ENCODE results near the gene CNPY1. TPM values are rescaled to one million over a fixed set of nuclear protein-coding genes. Genes with fewer than 3 reads are reported as not detected.
"Not testable (repeated sequence)": the region's sequence is repeated elsewhere in the genome, so short reads cannot be mapped to it uniquely, and the experiment has no call there.

CNPY1 gene
- total RNA-seq, 1 donor from 2014 or later, result not detected

DNA sequence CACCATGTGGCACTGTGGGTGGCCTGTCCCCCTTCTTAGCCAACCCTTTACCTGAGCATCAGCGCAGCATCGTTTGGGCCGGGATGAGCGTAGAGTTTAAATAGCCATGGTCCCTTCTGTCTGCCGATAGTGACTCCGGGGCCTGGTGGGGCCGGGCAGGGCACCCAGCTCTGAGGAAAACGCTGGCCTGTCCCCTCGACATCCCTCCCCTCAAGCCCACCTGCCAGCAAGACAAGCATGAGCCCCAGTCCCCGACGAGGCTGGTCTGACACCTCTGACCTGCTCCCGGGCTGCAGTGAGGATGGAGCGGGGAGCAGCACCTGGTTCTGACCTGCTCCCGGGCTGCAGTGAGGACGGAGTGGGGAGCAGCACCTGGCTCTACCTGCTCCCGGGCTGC lies 31.1 kb upstream of the CNPY1 start:
- no peak for DNase-seq

DNA sequence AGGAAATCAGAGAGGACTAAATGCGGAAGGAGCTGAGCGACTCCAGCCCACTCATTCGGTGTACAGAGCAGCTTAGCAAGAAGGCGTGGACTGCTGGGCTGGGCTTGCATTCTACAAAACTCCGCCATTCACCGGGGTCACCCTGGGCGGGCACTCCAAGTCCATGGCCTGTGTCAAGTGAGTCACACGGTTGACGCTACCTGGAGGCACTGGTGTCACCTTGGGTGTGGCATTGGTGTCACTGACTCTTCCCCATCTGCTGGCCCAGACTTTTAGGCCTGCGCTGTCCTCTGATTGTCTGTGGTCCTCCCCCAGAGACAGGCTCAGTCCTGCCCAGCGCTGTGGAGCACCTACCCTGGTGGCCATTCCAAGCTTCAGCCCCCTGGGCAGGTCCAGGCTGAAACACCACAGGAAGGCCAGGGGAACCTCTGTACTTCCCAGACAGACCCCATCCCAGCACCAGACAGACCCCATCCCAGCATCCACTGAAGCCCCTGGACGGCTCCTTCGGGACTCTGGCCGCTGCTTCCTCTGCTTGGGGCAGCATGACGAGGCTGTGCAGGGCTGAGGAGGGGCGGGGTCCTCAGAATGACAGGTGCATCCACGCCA lies 30.6 kb upstream of the CNPY1 start:
- no peak for DNase-seq

DNA sequence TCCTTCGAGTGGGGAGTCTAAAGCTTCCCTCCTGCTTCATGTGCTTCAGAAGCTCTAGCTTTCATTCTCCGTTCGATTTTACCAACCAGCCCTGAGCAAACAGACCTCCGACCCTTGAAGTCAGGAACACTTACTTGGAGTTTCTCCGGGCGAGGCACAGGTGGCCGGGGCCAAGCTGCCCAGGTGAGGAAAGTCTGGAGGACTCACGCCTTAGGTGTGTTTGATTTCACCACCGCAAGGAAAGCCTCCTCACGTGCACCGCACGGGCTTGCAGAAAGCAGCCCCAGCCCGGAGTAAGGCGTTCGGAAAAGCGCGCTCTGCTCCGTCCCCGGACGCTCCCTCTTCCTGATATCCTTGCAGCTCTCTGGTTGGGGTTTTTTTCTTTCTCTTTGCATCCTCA lies 30.1 kb upstream of the CNPY1 start:
- DNase-seq, result no peak

DNA sequence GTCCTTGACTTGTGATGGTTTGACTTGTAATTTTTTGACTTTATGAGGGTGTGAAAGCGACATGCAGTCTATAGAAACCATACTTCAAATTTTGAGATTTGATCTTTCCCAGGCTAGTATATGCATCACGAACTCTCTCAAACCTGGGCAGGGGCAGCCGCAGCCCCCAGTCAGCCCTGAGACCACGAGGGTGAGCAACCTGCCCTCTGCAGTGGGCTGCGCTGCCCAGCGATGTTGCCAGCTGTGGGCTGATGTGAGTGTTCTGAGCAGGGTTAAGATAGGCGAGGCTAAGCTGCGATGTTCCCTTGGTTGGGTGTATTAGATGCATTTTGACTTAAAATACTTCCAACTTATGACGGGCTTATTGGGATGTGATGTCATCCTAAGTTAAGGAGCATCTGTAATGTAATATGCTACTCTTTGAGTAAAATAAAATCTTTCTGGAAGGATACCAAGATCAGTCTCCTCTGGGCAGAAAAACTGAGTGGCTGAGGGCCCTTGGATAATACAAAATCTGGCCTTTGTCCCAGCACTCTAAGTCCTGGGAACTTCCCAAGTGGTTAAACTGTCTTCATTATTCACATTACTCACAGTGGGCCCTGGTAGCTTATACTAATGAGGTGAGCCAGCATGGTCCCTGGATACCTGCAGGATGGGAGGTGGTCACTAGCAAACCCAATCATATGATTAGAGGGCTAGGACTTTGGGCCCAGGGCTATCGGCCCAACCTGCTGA lies 28.4 kb upstream of the CNPY1 start:
- no peak for DNase-seq

DNA sequence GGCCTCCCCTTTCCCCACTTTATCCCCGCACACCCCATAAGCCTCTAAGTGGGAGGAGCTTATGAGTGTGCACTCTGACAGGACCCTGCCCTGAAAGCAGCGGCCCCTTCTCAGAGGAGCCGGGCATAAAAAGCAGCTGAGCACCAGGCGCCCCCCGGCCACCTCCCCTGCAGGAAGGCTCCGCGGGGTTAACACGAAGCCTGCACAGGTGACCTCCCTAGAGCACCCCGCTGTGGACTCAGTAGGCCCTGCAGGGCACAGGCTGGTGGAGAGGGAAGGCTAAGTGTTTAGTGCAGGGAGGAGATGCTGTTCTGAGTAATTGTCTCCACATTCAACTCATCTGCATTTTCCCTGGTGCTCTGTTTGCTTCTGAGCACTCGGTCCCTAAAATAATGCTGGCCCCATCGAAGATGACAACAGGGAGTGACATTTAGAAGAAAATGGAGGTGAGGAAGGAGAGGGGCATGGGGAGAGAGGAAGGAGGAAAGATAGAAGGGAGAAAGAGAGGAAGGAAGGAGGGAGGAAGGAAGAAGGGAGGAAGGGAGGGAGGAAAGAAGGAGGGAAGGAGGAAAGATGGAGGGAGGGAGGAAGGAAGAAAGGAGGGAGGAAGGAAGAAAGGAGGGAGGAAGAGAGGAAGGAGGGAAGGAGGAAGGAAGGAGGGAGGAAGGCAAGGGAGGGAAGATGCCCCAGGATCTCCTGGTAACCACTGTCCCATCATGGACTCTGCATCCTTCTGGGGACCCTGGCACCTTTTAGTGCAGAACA lies 25.4 kb upstream of the CNPY1 start:
- no peak for DNase-seq

DNA sequence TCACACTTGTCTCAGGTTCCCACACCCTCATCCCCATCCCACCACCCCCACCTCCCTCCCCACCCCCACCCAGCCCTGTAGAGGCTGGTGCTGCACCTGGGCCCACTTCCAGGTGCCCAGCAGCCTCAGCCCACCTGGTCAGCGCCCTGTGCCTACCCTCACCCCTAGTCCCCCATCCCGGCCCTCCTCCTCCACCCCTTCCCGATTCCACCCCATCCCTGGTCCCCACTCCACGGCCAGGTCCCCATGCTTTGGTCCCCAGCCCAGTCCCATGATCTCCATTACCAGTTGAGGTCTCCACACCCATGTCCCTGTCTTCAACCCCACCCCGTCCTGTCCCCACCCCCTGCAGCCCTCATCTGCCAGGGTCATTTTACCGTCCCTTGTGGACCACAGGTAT lies 24.6 kb upstream of the CNPY1 start:
- DNase-seq, result no peak

DNA sequence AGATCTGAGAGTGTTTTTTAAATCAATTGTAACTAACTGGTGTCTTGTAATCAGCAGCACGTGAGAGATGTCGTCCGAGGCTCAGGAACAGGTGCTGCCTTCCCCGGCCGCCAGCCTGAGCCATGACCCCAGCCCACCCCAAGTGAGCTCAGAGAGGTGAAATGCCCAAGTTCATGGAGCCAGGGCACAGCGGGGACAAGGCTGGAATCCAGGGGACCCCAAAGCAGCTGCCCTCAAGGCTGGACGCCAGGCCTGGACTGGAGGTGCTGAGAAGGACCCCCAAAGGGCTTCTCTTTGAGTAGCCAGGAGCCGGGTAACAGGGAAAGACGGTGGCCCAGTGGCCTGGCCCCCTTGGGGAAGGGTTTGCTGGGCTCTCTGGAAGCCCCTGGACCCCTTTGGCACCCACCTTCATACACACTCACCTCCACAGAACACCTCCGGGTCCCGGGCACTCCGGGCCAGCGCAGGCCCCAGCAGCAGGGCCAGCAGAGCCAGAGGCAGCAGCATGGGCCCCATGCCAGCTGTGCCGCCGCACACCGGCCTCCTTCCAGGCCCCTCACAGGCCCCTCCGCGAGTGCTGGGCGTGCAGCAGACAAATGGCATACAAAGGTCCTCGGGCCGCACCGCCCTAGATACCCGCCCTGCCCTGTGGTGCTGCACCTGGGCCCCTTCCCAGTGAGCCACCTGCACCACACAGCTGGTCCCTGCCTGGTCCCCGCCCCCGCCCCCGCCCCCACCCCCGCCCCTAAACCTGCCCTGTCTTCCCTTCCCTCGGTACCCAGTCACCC lies 24.0 kb upstream of the CNPY1 start:
- no peak for DNase-seq

DNA sequence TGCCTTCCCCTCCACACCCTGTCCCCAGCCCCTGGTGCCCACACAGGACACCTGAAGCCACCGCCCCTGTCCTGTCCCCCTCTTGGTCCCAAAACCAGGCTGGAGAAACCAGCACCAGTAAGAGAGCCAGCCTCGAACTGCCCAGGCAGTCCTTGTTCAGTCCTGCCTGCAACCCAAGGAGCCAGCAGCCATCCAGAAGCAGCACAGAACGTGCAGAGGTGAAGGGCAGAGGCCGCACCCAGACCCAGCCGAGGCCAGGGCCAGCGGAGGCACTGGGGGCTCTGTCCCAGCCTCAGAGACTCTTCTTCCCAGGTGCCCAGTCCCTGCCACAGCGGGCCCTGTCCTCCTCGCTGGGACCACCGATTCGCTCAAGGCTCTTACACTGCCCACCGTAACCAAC lies 23.3 kb upstream of the CNPY1 start:
- DNase-seq, result no peak

DNA sequence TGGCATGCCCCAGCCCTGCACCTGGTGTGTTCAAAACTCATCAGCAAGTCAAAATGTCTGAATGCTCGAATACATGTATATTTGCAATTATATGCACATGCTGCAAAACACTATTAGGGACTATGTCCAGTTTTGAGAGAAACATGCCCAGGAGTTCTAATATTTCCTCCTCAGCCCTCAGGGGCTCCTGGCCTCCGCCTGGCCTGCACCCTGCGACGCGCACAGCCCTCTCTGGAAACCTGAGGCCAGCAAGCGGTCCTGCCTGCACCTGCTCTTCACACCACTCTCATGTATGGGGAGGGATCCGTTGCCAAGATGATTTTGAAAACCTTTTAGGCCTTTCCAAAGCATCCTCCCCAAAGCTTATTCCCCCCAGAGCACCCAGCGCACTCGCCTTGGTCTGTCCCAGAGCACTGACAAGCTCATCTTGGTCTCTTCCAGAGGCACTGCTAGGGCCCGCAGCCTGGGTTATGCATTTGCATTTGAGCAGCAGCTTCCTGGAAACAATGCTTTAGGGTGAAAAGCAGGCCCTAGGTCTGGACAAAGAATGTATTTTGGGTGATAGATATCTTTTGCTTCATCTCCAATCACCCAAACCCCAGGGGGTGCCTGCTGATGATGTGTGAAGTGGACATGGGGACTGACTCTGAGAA lies 22.6 kb upstream of the CNPY1 start:
- no peak for DNase-seq

DNA sequence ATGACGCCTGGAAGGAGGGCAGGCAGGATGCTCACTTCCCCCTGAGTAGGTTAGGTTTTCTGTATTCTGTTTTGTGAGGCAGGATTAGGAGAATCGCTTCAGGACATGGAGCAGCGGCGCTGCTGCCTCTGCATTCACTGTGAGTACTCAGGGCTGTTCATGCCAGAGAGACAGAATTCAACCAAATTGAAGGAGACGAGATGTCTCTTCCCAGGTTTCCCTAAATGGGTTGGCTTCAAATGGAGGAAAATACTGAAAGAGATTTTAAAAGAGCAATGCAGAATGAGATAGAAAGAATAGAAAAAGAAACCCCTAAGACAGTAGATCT lies 21.9 kb upstream of the CNPY1 start:
- DNase-seq, result no peak

DNA sequence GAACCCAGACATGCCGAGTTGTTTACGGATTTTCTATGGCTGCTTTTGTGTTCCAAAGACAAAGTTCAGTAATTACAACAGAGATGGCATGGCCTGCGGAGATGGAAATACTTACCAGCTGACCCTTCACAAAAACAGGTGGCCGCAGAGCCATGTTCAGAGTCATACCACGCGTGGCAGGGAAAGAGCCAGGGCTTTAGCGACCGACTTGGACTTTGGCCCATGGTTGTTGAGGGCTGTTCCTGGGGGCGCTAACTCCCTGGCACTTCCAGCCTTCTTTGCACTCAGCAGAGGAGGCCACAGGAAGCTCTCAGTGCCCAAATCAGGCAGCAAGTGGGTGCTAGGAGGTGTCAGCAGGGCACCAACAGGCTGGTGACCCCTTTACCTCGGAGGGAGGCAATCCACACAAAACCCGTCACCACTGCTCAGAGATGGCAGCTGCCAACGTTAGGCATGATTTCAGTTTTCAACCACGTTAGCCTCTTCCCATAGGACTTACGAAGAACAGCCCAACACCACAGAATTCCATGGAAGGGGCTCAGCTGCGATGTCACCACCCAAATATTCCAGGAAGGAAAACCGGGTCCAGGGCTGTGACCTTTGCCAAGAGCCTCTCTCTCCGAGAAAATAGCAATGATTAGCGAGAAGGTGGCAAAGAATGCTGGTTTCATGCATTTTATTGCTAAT lies 21.4 kb upstream of the CNPY1 start:
- no peak for DNase-seq

DNA sequence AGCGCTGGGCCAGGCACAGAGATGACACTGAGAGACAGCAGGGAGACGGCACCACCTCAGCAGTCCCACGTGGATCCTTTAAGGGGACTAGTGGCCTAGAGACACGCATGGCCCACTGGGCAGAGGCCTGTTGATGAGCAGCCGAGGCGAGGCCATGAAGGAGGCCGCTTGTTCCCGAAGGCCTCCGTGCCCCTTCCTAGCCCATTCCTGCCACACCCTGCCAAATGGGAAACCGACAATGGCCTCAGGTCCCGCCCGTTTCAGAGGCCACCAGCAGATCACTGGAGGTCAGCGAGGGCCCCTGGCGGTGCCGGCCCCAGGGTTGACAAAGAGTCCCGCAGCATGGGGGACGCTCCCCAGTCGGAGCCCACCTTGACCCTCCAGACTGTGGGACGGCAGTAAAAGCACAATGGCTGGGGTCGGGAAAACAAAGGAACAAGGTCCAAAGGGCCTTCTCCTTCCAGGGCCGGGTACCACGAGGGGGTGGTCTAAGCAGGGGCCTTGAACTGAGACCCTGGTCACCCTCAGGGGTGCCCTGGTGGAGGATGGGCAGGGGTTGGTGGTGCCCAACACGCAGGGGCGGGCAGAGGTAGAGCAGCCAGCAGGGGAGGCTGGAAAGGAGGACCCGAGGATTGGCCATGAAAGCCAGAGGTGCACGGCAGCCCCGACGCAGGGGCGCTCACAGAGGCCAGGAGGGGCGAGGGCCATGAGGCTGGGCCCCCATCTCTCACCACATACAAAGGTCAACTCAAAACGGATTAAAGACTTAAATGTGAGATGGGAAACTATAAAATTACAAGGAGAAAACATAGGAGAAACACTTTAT lies 19.9 kb upstream of the CNPY1 start:
- DNase-seq, result no peak

DNA sequence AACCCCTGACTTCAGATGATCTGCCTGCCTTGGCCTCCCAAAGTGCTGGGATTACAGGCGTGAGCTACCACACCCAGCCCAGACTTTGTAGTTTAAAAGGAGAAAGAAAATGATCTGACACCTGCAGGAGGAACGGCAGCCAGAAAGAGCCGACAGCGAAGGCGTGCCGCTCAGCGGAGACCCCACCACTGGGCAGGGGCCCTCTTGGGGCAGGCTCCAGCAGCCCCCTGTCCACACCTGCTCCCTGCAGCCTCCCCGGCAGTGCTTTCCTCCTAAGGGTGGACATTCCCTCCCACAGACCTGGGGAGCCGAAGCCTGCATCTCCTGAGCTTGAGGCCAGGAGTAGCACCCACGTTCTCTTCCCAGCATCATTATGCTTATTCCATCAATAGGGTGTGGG lies 19.2 kb upstream of the CNPY1 start:
- no peak for DNase-seq

DNA sequence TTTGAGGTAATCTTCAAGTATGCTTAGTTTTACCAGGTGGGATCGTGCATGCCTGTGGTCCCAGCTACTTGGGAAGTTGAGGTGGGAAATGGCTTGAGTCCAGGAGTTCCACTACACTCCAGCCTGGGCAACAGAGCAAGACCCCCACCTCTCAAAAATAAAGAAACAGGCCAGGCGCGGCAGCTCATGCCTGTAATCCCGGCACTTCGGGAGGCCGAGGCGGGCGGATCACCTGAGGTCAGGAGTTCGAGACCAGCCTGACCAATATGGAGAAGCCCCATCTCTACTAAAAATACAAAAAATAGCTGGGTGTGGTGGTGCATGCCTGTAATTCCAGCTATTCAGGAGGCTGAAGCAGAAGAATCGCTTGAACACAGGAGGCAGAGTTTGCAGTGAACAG lies 16.6 kb upstream of the CNPY1 start:
- DNase-seq, result not testable (repeated sequence)

DNA sequence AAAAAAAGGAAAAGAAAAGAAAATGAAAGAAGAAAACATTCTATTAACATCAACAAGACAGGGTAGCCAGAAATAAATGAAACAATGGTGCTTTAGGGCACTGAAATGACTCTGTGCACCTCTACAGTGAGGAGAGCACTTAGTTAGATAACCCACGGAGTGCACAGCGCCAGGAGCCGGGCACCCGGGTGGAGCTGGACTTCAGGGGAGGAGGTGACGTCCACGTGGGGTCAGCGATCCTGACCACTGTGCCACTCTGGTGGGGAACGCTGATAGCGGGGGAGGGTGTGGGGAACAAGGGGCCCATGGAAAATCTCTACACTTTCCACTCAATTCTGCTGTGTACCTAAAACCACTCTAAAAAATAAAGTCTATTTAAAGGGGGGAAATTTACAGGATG lies 15.7 kb upstream of the CNPY1 start:
- no peak for DNase-seq

DNA sequence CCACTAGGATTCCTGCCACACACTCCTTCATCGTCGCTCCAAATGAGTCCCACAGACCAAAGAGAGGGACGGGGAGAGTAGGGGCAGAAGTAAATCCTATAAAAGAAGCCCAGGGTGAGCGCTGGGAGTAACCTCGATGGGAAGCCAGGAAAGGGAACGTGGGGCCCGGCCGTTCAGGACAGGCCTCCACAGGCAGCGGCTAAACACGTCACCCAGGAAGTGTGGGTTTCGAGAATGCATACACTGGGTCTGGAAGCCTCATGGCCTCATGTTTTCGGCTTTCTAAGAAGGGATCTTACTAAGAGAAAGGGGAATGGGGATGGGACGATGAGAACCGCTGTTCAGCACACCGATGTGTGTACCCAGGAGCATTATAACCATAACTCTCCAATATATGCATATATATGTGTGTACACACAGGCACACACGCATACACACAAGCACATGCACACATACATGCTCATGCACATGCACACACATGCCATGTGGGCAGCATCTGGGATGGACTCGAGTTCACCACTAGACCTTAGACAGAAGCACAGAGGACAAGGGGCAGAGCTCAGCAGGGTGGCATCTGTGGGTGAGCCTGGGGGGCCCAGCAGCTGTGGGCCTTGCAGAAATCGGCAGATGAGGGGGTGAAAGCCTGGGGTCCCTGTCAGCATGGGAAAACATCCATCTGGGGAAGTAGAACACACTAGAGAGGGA lies 14.8 kb upstream of the CNPY1 start:
- no peak for DNase-seq

DNA sequence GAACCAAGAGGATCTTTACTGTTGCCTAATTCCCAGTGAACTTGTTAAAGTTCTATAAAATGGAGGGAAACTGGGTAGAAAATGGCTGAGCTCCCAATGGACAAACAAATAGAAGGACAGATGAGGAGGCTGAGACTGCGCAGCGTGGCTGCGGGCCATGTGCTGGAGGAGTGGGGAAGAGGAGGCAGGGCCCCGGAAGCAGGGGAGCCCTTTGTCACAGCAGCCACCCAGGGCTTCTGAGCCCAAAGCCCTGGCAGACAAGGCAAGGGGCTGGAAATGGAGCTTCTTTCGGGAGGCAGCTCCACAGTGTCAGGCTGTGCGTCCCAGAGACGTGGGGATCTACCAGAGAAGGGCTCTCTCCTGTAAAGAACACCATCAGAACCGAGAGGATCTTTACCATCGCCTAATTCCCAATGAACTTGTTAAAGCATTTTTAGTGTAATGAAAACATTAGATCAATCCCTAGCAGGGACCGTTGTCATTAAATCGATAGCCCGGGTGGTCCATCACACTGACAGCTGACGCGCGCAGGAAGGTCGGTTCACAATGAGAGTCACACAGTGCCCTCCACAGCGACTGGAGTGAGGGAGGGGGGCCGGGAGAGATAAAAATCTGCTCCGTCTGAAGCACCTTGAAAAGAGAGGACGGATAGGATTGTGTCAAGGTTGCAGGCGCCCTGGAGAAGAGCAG lies 14.0 kb upstream of the CNPY1 start:
- no peak for DNase-seq

DNA sequence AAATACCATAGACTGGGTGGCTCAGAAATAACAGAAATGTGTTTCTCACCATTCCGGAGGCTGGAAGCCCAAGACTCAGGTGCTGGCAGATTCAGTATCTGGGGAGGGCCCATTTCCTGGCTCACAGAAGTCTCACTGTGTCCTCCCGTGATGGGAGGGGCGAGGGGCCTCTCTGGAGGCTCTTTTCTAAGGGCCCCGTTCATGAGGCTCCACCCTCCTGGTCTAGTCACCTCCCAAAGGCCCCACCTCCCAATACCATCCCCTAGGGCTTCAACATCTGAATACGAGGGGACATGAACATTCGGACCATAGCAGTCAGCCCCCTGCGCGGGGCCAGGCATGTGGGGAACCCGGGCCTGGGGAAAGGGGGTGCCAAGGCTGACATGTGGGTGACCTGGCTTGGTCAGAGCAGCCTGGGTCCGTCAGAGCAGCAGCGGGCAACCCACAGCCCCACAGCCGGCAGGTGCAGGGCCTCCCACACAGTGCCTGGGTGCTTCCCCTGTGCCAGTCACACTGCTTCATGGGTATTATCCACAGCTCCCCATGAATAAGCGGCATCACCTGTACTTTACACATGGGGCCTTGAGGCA lies 13.3 kb upstream of the CNPY1 start:
- no peak for DNase-seq

DNA sequence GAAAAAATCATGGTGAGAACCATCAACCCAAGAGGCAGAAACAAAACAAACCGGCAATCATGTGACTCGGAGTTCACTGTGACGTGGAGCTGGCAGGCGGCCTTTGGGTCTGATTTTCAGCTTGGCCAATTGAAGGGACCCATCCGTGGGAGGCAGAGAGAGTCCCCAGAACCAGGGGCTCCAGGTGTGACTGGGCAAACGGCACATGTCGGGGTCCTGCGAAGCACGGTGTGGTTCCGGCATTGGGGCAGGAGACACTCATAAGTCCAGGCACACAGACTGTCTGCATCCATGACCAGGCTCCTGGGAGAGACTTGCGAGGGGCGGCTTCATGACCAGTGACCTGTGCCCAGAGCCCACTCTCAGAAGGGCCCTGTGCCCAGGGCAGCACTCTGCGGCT lies 12.6 kb upstream of the CNPY1 start:
- DNase-seq, result no peak

DNA sequence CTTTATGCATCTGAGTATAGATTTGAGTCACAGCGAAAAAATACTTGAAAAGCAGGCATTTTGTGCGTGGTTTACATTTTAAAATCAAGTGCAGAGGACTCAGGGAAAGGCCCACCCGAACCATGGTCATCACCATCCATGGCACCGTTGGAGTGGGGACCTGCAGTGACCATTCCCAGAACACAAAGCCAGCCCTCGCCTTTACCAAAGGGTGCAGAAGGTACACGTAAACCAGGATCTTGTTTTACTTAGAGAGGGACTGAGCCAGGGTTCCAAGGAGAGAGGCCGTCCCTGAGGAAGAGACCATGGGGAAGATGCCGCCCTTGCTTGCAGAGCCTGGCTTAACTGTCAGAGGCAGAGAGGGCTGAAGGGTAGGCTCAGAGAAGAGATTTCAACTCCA lies 12.0 kb upstream of the CNPY1 start:
- no peak for DNase-seq
